IMR-90 (cell line): ENCODE data around the gene KIF6. TPM values are rescaled to one million over a fixed set of nuclear protein-coding genes. Genes with fewer than 3 reads are reported as not detected.

Source experiments
- ATAC-seq: fragments of 200-7000 bp; cut with Tn5 transposase; 2 replicates; pipeline ENCODE4 v1.9.1; 2020; ENCODE audit warnings: low read depth, mild to moderate bottlenecking, moderate library complexity
- BruUV-seq: library from RNA; stranded (reverse); fragments of 400-500 nt; replicated peaks from 2 replicates; lab custom pipeline; 2021; lab: Mats Ljungman, UMichigan
- CTCF ChIA-PET: fragments of 300-600 bp; formaldehyde crosslinking; extraction: SDS; loops from one replicate; lab custom pipeline; 2021; ENCODE audit warnings: antibody characterized with exemption; lab: Yijun Ruan, JAX
- POLR2A ChIA-PET: fragments of 300-600 bp; sonication (Branson Sonifier 250); formaldehyde crosslinking; loops from one replicate; lab custom pipeline; 2022; ENCODE audit warnings: antibody characterized with exemption; ENCODE audit not compliant: unreplicated experiment; lab: Charles Lee
- DNase-seq: peaks from one replicate; pipeline ENCODE4 v3.0.0; 2013
- H2AFZ ChIP-seq: replicated peaks from 2 replicates; pipeline ENCODE3; 2013; ENCODE audit warnings: low read length, mild to moderate bottlenecking; ENCODE audit not compliant: poor library complexity
- H2AK5ac ChIP-seq: 2 replicates; pipeline ENCODE4 v1.6.1; 2013; ENCODE audit warnings: low read depth, low read length, inconsistent platforms
- H2AK9ac ChIP-seq: replicated peaks from 2 replicates; pipeline ENCODE3; 2013; ENCODE audit warnings: mild to moderate bottlenecking, low read depth, low read length, moderate library complexity; ENCODE audit not compliant: poor library complexity
- H2BK120ac ChIP-seq: 2 replicates; pipeline ENCODE4 v1.6.1; 2013; ENCODE audit warnings: low read depth, low read length, inconsistent platforms
- H2BK15ac ChIP-seq: 3 replicates; pipeline ENCODE4 v1.6.1; 2013; ENCODE audit warnings: low read depth, low read length, inconsistent platforms
- H2BK20ac ChIP-seq: 2 replicates; pipeline ENCODE4 v1.6.1; 2013; ENCODE audit warnings: low read depth, mild to moderate bottlenecking, inconsistent platforms, low read length, moderate library complexity
- H2BK5ac ChIP-seq: 2 replicates; pipeline ENCODE4 v1.6.1; 2013; ENCODE audit warnings: mild to moderate bottlenecking, low read depth, low read length, inconsistent platforms; ENCODE audit not compliant: poor library complexity, severe bottlenecking
- H3K14ac ChIP-seq: replicated peaks from 2 replicates; pipeline ENCODE4 v1.6.1; 2013; ENCODE audit warnings: low read depth, low read length, inconsistent platforms
- H3K18ac ChIP-seq: 2 replicates; pipeline ENCODE4 v1.6.1; 2013; ENCODE audit warnings: low read depth, low read length, control low read depth
- H3K23ac ChIP-seq: 2 replicates; pipeline ENCODE4 v1.6.1; 2013; ENCODE audit warnings: low read depth, low read length, inconsistent platforms
- H3K27ac ChIP-seq: 2 replicates; pipeline ENCODE4 v1.5.1; 2013; ENCODE audit warnings: mild to moderate bottlenecking, control low read depth, low read length; ENCODE audit not compliant: insufficient read depth
- H3K27me3 ChIP-seq: 2 replicates; pipeline ENCODE4 v1.6.1; 2013; ENCODE audit warnings: low read length; ENCODE audit not compliant: control insufficient read depth, insufficient read depth
- H3K36me3 ChIP-seq: 2 replicates; pipeline ENCODE4 v1.6.1; 2013; ENCODE audit warnings: low read length, mixed read lengths; ENCODE audit not compliant: control insufficient read depth, insufficient read depth
- H3K4ac ChIP-seq: 2 replicates; pipeline ENCODE4 v1.6.1; 2013; ENCODE audit warnings: low read depth, low read length, inconsistent platforms
- H3K4me1 ChIP-seq: 2 replicates; pipeline ENCODE4 v1.6.1; 2013; ENCODE audit warnings: low read length, mixed read lengths; ENCODE audit not compliant: control insufficient read depth, insufficient read depth
- H3K4me2 ChIP-seq: 2 replicates; pipeline ENCODE4 v1.6.1; 2013; ENCODE audit warnings: low read depth, mild to moderate bottlenecking, control low read depth, low read length, moderate library complexity
- H3K4me3 ChIP-seq: 2 replicates; pipeline ENCODE4 v1.5.1; 2013; ENCODE audit warnings: low read depth, mild to moderate bottlenecking, control low read depth, low read length, moderate library complexity; ENCODE audit not compliant: insufficient read depth
- H3K56ac ChIP-seq: 2 replicates; pipeline ENCODE4 v1.6.1; 2013; ENCODE audit warnings: low read length, inconsistent platforms; ENCODE audit not compliant: insufficient read depth; ENCODE audit errors: extremely low read depth
- H3K79me1 ChIP-seq, 2 experiments: 2 replicates each; pipeline ENCODE4 v1.6.1; 2013; ENCODE audit warnings: low read length in 2 of 2, inconsistent platforms in 1 of 2, low read depth in 1 of 2
- H3K9ac ChIP-seq: 2 replicates; pipeline ENCODE4 v1.6.1; 2013; ENCODE audit warnings: low read depth, low read length, control low read depth
- H3K9me1 ChIP-seq: 2 replicates; pipeline ENCODE4 v1.6.1; 2013; ENCODE audit warnings: low read length, inconsistent platforms; ENCODE audit not compliant: insufficient read depth
- H3K9me3 ChIP-seq: 2 replicates; pipeline ENCODE4 v1.6.1; 2013; ENCODE audit warnings: low read length; ENCODE audit not compliant: control insufficient read depth, insufficient read depth
- H4K20me1 ChIP-seq: 2 replicates; pipeline ENCODE4 v1.6.1; 2013; ENCODE audit warnings: low read length, inconsistent platforms; ENCODE audit not compliant: insufficient read depth
- H4K5ac ChIP-seq: 2 replicates; pipeline ENCODE4 v1.6.1; 2013; ENCODE audit warnings: mild to moderate bottlenecking, low read depth, low read length, control low read depth
- H4K8ac ChIP-seq, 2 experiments: 2 replicates each; pipeline ENCODE4 v1.6.1; 2013; ENCODE audit warnings: low read depth in 2 of 2, low read length in 2 of 2, control low read depth in 1 of 2, inconsistent platforms in 1 of 2
- H4K91ac ChIP-seq: 2 replicates; pipeline ENCODE4 v1.6.1; 2013; ENCODE audit warnings: low read depth, low read length, inconsistent platforms; ENCODE audit not compliant: insufficient read depth
- CEBPB ChIP-seq: IDR thresholded peaks from 2 replicates; pipeline ENCODE4 v1.6.1; 2012; ENCODE audit warnings: low read depth, low read length, improper control_type of control experiment
- CTCF ChIP-seq: conservative IDR thresholded peaks from 2 replicates; pipeline ENCODE4 v1.5.1; 2012; ENCODE audit warnings: mild to moderate bottlenecking, low read depth, low read length, improper control_type of control experiment
- WGBS, 2 experiments: methylation state at CpG; one replicate each; pipeline versions ENCODE4 v1.1.5 to v1.1.7; 2013; ENCODE audit warnings: missing lambda C conversion rate in 2 of 2; ENCODE audit not compliant: insufficient read length in 1 of 2; ENCODE audit errors: extremely low coverage in 2 of 2; 5-methylcytosine and 5-hydroxymethylcytosine counted together
- dilution Hi-C: fragments of 300-500 bp; cut with HindIII; formaldehyde crosslinking; loops from one replicate; pipeline ENCODE4 v1.14.3; 2018; ENCODE audit warnings: low sequenced_read_pairs; ENCODE audit not compliant: unreplicated experiment
- in situ Hi-C: fragments of 300-500 bp; cut with MboI; formaldehyde crosslinking; loops from 3 replicates; pipeline ENCODE4 v1.14.3; 2019; ENCODE audit warnings: low sequenced_read_pairs, inconsistent platforms, mixed read lengths
- intact Hi-C: fragments of 100-400 bp; cut with micrococcal nuclease; formaldehyde crosslinking; loops from 2 replicates; pipeline ENCODE4 v1.10.0; 2022
- polyA plus RNA-seq, 3 experiments: library from polyadenylated mRNA; depleted of rRNA; stranded (reverse); fragments of >200 nt; gene quantifications; 2 replicates each; pipeline ENCODE4 v1.2.3, GENCODE V29; 2012; ENCODE audit warnings: low replicate concordance in 1 of 3
- total RNA-seq: library from RNA; depleted of rRNA; stranded (reverse); fragments of >200 nt; gene quantifications from 2 replicates; pipeline ENCODE4 v1.2.3, GENCODE V29; 2012

The KIF6 gene
- total and polyA plus RNA-seq, 2 of the 4 experiments (the other 2 are of a cell fraction): under 0.01 to 0.10 TPM

- Histone ChIP-seq H4K20me1 (no peaks in the 10 kb centered on the region), H4K8ac (no peak overlapping the region), H3K18ac (no peak overlapping the region), H3K9me1 (no peaks in the 10 kb centered on the region), H2BK20ac (no peak overlapping the region), H2BK5ac (no peak overlapping the region), H3K4ac (no peak overlapping the region), H4K91ac (no peak overlapping the region), H3K27me3 (no peaks in the 10 kb centered on the region), H3K36me3 (no peaks in the 10 kb centered on the region), H3K4me1 (no peaks in the 10 kb centered on the region), H2BK120ac (no peak overlapping the region), H3K23ac (no peak overlapping the region), H3K9ac (no peak overlapping the region), H3K14ac (no peak overlapping the region), H2AK9ac (no peak overlapping the region), H2BK15ac (no peak overlapping the region), H3K9me3 (peaks cover 2% of the 10 kb centered on the region; the same call in 1 of the 2 replicates), H3K4me2 (no peak overlapping the region), H3K79me1 (no peaks in the 10 kb centered on the region), H3K56ac (no peak overlapping the region), H3K27ac (no peak overlapping the region), H2AK5ac (no peak overlapping the region), H4K5ac (no peak overlapping the region), H2AFZ (no peak overlapping the region), H3K4me3 (no peak overlapping the region)
- in situ Hi-C loops (no loop called here), dilution Hi-C loops (no loop called here), intact Hi-C loops (no loop called here)
- POLR2A ChIA-PET: no interaction called here
- CTCF ChIA-PET: no interaction called here
- no CpG with 5 or more reads among the region's 1 CpG for WGBS, 2 experiments
- ATAC-seq (no peak), DNase-seq (no peak)
- TF ChIP-seq CEBPB: no peak
- TF ChIP-seq CTCF: no peak
- no TSS peak for BruUV-seq
These were observed 256.8 kb downstream of the KIF6 start for GRCh38 chr6:39468385-39468784.
